Esophagus muscularis mucosa (tissue), 4 donors: ENCODE results near the gene SLC24A3.

ENCODE experiments used
- CTCF ChIP-seq, 3 experiments: fragments of 200-600 bp in 2 of 3; fragments of 450-650 bp in 1 of 3; sonication (generic) in 2 of 3; IDR thresholded peaks; one replicate each; pipeline ENCODE4 v1.5.1; 2017 to 2019; ENCODE audit warnings: antibody characterized with exemption in 3 of 3, mild to moderate bottlenecking in 2 of 3, moderate library complexity in 1 of 3
- EP300 ChIP-seq: sonication (generic); formaldehyde crosslinking; IDR thresholded peaks from one replicate; pipeline ENCODE4 v1.6.1; 2017; ENCODE audit warnings: antibody characterized with exemption
- POLR2A ChIP-seq: fragments of 450-650 bp; IDR thresholded peaks from one replicate; pipeline ENCODE4 v1.6.1; 2017; ENCODE audit warnings: antibody characterized with exemption, moderate library complexity, mild to moderate bottlenecking, low read depth
- POLR2AphosphoS5 ChIP-seq, 2 donors: sonication (generic); formaldehyde crosslinking; IDR thresholded peaks; one replicate each; pipeline ENCODE4 v1.6.1; 2017; ENCODE audit warnings: antibody characterized with exemption in 2 of 2

GRCh38 chr20:19615629-19616028, 403.2 kb downstream of the SLC24A3 start:
- TF ChIP-seq POLR2A (no peak), CTCF (IDR thresholded peaks at IDR 0.05) (no peak), POLR2AphosphoS5 (IDR thresholded peaks at IDR 0.05) (no peak), EP300 (no peak)
